Tracheal epithelial cell (primary cell): Measurements from ENCODE around the gene RFC5. TPM values are rescaled to one million over a fixed set of nuclear protein-coding genes. Genes with fewer than 3 reads are reported as not detected.

ENCODE experiments used
- total RNA-seq: library from RNA; depleted of rRNA; stranded (reverse); fragments of >200 nt; gene quantifications from 2 replicates; pipeline ENCODE4 v1.2.1, GENCODE V29; 2014

Gene RFC5
- 9.2 and 14.5 TPM in 2 replicates for total RNA-seq

DNA sequence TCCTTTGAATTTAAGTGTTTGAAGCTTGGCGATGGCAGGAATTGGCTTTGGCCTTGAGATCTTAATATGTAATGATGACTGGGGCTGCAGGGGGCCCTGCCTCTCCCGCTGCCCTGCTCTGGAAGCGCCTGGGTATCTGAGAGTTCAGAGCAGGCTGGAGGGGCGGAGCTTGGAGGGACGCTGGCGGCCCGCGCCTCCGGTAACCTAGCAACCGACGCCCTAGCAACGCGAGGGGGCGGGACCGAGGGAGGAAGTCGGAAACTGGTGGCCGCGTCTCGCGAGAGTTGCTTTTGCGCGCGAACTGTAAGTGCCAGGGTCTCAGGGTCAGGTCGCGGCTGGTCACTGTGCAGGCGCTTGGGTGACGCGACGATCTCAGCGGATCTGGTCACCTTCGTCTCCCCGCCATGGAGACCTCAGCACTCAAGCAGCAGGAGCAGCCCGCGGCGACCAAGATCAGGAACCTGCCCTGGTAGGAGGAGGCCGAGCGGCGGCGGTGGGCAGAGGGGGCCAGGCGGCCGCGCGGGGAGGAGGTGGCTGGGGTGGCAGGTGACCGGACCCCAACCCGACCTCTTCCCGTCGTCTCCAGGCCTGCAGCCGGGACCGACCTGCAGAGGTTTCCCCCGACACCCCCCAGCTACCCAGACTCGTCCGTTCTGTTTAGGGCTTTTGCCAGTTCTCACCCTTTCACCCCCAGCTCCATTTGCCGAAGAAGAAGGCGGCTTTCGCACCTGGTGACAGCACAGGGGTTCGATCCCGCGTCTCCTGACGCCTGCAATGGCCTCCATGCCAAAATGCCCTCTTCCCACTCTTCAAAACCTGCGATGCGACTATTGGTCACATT is at the start of gene RFC5:
Gene RFC5 (plus strand): TSS at position 280 of the 841 bp plus-strand sequence. CDS start 125 bp downstream, at position 405.

DNA sequence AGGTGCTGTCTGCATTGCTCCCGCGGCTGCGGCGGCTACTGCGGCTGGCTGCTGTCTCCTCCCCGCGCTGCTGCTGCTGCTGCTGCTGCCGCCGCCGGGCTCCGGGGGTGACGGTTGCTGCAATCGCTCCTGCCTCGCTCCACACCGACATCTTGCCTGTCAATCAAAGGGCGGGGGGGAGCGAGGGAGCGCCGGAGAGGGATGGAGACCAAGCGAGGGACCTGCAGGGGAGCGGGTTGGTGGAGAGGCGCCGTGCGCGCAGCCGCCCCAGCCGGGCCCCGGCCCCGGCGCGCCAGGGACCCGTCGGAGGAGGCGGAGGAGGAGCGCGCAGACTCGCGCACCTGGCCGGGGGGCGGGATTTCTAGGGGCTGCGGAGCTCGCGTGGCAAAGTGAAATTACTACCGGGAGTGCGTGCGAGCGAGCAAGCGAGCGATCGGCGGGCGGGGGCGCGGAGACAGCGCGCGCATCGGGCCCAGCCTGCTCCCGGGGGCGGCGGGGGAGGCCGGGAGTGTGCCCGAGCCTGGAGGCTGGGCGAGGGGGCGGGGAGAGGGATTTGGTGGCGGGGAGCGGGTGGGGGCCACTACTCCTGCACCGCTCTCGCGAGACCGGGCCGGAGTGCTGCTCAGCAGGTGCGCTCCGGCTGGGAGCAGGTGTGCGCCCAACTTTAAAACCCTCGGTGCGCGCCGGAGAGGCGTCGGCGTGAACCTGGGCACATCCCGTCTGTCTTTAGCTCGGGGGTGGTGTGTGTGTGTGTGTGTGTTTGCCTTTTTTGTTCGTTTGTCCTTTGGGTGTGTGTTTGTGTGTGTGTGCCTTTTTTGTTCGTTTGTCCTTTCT is 47.5 kb upstream of the RFC5 start, which contains the start of gene KSR2:
Gene KSR2 (minus strand): TSS at position 165 of the 834 bp plus-strand sequence. CDS start 735 bp downstream, outside the sequence.

DNA sequence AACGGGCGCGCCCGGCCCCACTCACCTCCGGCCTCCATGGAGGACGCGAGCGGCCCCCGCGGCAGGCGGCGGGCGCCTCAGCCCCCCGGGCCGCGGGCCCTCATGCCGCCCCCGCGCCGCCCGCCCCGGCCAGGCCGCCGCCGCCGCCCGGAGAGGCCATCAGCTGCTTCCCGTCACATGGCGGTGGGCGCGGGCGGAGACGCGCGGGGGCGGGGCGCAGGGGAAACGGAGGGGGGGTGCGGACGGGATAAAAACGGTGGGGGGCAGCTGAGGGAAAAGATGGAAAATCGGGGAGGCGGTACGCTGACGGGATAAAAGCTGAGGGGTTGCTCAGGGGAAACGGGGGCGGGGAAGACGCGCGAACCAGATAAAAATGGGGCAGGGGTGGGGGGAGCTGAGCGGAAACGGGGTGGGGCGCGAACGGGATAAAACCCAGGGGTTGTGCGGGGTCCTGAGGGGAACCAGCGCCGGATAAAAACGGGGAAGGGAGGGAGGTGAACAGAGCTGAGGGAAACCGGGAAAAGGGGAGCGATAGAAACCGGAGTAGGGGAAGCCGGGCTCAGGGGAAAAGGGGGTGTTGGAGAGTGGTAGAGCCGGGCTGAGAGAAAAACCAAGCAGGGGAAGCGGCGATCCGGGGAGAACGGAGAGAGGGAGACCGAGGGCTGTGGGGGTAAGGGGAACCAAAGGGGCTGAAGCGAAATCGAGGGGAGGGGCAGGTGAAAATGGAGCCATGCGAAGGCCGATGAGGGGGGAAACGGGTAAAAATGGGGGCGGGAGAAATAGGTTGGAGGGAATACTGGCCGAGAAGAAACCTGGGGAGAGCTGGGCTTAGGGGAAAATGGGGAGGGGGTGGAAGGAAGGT is 44.7 kb downstream of the RFC5 start, which contains the start of gene WSB2:
Gene WSB2 (minus strand): TSS at position 169 of the 862 bp plus-strand sequence. CDS start 131 bp downstream, at position 38.

Other genes with a start within 250 kb of the RFC5 start
- gene KSR2, start 47.7 kb upstream of the RFC5 start, total RNA-seq: under 0.01 TPM in 1 of 2 replicates, not detected in the other
- gene WSB2, start 44.5 kb downstream of the RFC5 start, total RNA-seq: 112 and 126 TPM in 2 replicates
- 15.2 and 19.8 TPM in 2 replicates for gene VSIG10, start 87.3 kb downstream of the RFC5 start, total RNA-seq
- gene PEBP1, start 119.4 kb downstream of the RFC5 start, total RNA-seq: 184 and 204 TPM in 2 replicates